ENCODE data around the gene SPTAN1. TPM values are rescaled to one million over a fixed set of nuclear protein-coding genes. Genes with fewer than 3 reads are reported as not detected.
A peak's percentile ranks its signal among the peaks of the same experiment; 100 is the strongest.

The SPTAN1 gene
- total RNA-seq (2021; ENCODE audit: unreplicated experiment) (111 TPM), Bru-seq, nascent RNA (percentile 71 among the genes with signal in this experiment), BruChase-seq, experiment 1, labeled RNA remaining after a 6-hour chase (percentile 88 among the genes with signal in this experiment), BruChase-seq, experiment 2, labeled RNA remaining after a 2-hour chase (percentile 79 among the genes with signal in this experiment)
- 97.8 and 99.6 TPM in 2 replicates for polyA plus RNA-seq (2012)
- long read RNA-seq, full-length matches to known transcripts, result 13 of 48 reads
- long read RNA-seq, partial matches to known transcripts, result 29 of 48 reads
- long read RNA-seq, other reads (novel, unspliced or antisense), result 6 of 48 reads

DNA sequence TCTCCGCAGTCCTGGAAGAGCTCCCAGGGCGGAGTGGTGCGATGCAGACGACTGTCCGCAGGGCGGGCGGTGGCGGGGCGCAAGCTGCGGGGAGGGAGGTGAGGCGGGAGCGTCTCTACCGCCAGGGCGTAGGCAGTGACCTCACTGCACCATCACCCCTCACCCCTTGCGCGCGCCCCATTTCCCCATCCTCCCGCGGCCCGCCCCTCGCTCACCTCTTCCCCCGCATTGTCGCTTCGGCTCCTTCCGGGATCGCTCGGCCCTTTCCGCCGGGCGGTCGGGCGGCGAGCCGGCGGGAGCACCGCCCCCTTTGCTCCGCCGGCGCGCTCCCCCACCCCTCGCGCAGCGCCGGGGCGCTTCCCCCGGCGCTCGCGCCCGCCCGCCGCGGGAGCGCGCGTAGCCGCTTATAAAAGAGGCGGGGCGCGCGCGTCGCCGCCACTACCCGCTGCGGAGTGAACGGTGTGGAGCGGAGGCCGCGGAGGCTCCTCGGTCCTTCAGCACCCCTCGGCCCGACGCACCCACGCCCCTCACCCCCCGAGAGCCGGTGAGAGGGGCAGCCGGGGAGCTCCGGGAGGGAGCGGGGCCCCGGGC, at the start of gene SPTAN1:
Gene SPTAN1 (plus strand): TSS at position 435 of the 591 bp plus-strand sequence. CDS start 14,154 bp downstream, outside the sequence.
- intact Hi-C loops (cut with micrococcal nuclease), result loop anchor here (5.0 to 10.0 kb wide), 3 partner anchors 45 to 257 kb away; partner anchors contain the start of gene ODF2
- H3K27me3 ChIP-seq (ENCODE audit: insufficient read depth, low read length), result no peaks in the 10 kb centered on the region
- peak within 1 kb of the TSS; percentile 82 for H3K27ac ChIP-seq (ENCODE audit: low read depth, low read length)
- peaks cover 35 to 49% of the 10 kb centered on the region in 2 experiments for H3K4me1 ChIP-seq (ENCODE audit: control insufficient read depth in 1 of 2, insufficient read depth in 2 of 2, low read length in 2 of 2)
- POLR2A ChIA-PET, result interaction anchor here (0.6 to 2.5 kb wide), 7 partner anchors 10 to 120 kb away, joined by 3 to 10 read pairs (median 5); no protein-coding TSS in a partner anchor
- peaks cover 10% of the 10 kb centered on the region; the same call in 1 of the 2 replicates for H4K20me1 ChIP-seq (ENCODE audit: insufficient read depth)
- peaks cover 46% of the 10 kb centered on the region for H3K79me2 ChIP-seq (ENCODE audit: insufficient read depth, low read length)
- H2AFZ ChIP-seq (ENCODE audit: low read depth, low read length, poor library complexity, severe bottlenecking), result peak within 1 kb of the TSS; percentile 89
- peak within 1 kb of the TSS; percentile 60 to 93 for H3K4me3 ChIP-seq (replicated peaks in 1 of 2; ENCODE audit: low read depth in 1 of 2, low read length in 2 of 2)
- no peaks in the 10 kb centered on the region; a peak in 1 of 4 replicates for H3K36me3 ChIP-seq (ENCODE audit: control insufficient read depth in 1 of 2, insufficient read depth in 2 of 2, low read length in 2 of 2)
- H3K9ac ChIP-seq (ENCODE audit: low read length), result peak within 1 kb of the TSS; percentile 83
- no peaks in the 10 kb centered on the region for H3K9me3 ChIP-seq (ENCODE audit: control insufficient read depth in 1 of 2, insufficient read depth in 1 of 2, low read depth in 1 of 2, low read length in 2 of 2)
- RAD21 ChIA-PET (ENCODE audit: low non-redundant PET in 1 of 2, low total read pairs in 2 of 2, uncharacterized antibody in 2 of 2, unreplicated experiment in 2 of 2), result no interaction called here
- CTCF ChIA-PET, result no interaction called here
- ATAC-seq, result peak; percentile 88
- BruUV-seq (replicated peaks), result no TSS peak
- no peaks in the 10 kb centered on the region for H3K9me2 ChIP-seq (ENCODE audit: insufficient read depth)
- peak within 1 kb of the TSS; percentile 97 for H3K4me2 ChIP-seq (ENCODE audit: low read length)
- peak; percentile 62 for DNase-seq (ENCODE audit: low read depth, low spot score)
- no peak for TF ChIP-seq SRF (IDR thresholded peaks at IDR 0.05; ENCODE audit: low read depth)
- TF ChIP-seq POLR2AphosphoS5 (IDR thresholded peaks at IDR 0.05; ENCODE audit: low read depth, low read length), result peak; percentile 99
- no peak for TF ChIP-seq RAD21 (IDR thresholded peaks at IDR 0.05; ENCODE audit: low read depth)
- no peak for TF ChIP-seq MAX (IDR thresholded peaks at IDR 0.05)
- TF ChIP-seq SIN3A (IDR thresholded peaks at IDR 0.05; ENCODE audit: low read depth), result peak; percentile 86
- peak; percentile 18; the same call in 1 of the 2 replicates for TF ChIP-seq SP1 (IDR thresholded peaks at IDR 0.05; ENCODE audit: low read depth)
- TF ChIP-seq ZBTB33 (IDR thresholded peaks at IDR 0.05; ENCODE audit: extremely low read depth, insufficient replicate concordance, low read length), result no peak
- TF ChIP-seq, protein P1, sequence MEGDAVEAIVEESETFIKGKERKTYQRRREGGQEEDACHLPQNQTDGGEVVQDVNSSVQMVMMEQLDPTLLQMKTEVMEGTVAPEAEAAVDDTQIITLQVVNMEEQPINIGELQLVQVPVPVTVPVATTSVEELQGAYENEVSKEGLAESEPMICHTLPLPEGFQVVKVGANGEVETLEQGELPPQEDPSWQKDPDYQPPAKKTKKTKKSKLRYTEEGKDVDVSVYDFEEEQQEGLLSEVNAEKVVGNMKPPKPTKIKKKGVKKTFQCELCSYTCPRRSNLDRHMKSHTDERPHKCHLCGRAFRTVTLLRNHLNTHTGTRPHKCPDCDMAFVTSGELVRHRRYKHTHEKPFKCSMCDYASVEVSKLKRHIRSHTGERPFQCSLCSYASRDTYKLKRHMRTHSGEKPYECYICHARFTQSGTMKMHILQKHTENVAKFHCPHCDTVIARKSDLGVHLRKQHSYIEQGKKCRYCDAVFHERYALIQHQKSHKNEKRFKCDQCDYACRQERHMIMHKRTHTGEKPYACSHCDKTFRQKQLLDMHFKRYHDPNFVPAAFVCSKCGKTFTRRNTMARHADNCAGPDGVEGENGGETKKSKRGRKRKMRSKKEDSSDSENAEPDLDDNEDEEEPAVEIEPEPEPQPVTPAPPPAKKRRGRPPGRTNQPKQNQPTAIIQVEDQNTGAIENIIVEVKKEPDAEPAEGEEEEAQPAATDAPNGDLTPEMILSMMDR (IDR thresholded peaks at IDR 0.05 in 2 of 3, conservative IDR thresholded peaks at IDR 0.05 in 1 of 3; ENCODE audit: borderline replicate concordance in 1 of 3, insufficient read depth in 1 of 3, low read depth in 2 of 3, low read length in 2 of 3), result no peak
- TF ChIP-seq ELF1 (IDR thresholded peaks at IDR 0.05; ENCODE audit: borderline replicate concordance, low read depth), result peak; percentile 57; the same call in 1 of the 2 replicates
- peak; percentile 84 for TF ChIP-seq EGR1 (IDR thresholded peaks at IDR 0.05; ENCODE audit: low read depth)
- no peak for TF ChIP-seq ZNF274 (IDR thresholded peaks at IDR 0.05; ENCODE audit: low read depth, low read length)
- TF ChIP-seq, protein P2, sequence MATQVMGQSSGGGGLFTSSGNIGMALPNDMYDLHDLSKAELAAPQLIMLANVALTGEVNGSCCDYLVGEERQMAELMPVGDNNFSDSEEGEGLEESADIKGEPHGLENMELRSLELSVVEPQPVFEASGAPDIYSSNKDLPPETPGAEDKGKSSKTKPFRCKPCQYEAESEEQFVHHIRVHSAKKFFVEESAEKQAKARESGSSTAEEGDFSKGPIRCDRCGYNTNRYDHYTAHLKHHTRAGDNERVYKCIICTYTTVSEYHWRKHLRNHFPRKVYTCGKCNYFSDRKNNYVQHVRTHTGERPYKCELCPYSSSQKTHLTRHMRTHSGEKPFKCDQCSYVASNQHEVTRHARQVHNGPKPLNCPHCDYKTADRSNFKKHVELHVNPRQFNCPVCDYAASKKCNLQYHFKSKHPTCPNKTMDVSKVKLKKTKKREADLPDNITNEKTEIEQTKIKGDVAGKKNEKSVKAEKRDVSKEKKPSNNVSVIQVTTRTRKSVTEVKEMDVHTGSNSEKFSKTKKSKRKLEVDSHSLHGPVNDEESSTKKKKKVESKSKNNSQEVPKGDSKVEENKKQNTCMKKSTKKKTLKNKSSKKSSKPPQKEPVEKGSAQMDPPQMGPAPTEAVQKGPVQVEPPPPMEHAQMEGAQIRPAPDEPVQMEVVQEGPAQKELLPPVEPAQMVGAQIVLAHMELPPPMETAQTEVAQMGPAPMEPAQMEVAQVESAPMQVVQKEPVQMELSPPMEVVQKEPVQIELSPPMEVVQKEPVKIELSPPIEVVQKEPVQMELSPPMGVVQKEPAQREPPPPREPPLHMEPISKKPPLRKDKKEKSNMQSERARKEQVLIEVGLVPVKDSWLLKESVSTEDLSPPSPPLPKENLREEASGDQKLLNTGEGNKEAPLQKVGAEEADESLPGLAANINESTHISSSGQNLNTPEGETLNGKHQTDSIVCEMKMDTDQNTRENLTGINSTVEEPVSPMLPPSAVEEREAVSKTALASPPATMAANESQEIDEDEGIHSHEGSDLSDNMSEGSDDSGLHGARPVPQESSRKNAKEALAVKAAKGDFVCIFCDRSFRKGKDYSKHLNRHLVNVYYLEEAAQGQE (IDR thresholded peaks at IDR 0.05; ENCODE audit: low read depth), result no peak
- no peak for TF ChIP-seq FOSL1 (IDR thresholded peaks at IDR 0.05; ENCODE audit: low read depth)
- TF ChIP-seq TCF7L2 (IDR thresholded peaks at IDR 0.05; ENCODE audit: borderline replicate concordance, extremely low read depth, insufficient read depth, insufficient read length), result no peak
- no peak for TF ChIP-seq ZFX (IDR thresholded peaks at IDR 0.05)
- TF ChIP-seq CBX3 (IDR thresholded peaks at IDR 0.05; ENCODE audit: low read depth), result no peak
- no peak for TF ChIP-seq EZH2phosphoT487 (IDR thresholded peaks at IDR 0.05; ENCODE audit: borderline replicate concordance)
- TF ChIP-seq ATF3 (IDR thresholded peaks at IDR 0.05), result no peak
